HG03280 (cell line): Measurements from ENCODE around the gene LAMA5.

Experiments used
- ATAC-seq: cut with Tn5 transposase; IDR thresholded peaks from one replicate; pipeline ENCODE4 v1.9.1; 2021; ENCODE audit warnings: mild to moderate bottlenecking, moderate library complexity; ENCODE audit not compliant: unreplicated experiment

Gene LAMA5

GRCh38 chr20:62359491-62360121 is 7.5 kb downstream of the LAMA5 start:
- ATAC-seq, result no peak

- ATAC-seq, result no peak
These were observed 8.0 kb downstream of the LAMA5 start for GRCh38 chr20:62359043-62359490.

GRCh38 chr20:62358171-62359042 is 8.7 kb downstream of the LAMA5 start:
- ATAC-seq, result no peak

- no peak for ATAC-seq
These were observed 9.4 kb downstream of the LAMA5 start for GRCh38 chr20:62357681-62358080.

GRCh38 chr20:62357187-62357667 is 9.9 kb downstream of the LAMA5 start:
- ATAC-seq, result no peak

- no peak for ATAC-seq
These were observed 10.4 kb downstream of the LAMA5 start for GRCh38 chr20:62356589-62357186.

- no peak for ATAC-seq
These were observed 11.1 kb downstream of the LAMA5 start for GRCh38 chr20:62355878-62356588.

- ATAC-seq, result no peak
These were observed 11.6 kb downstream of the LAMA5 start for GRCh38 chr20:62355516-62355877.

- ATAC-seq, result no peak
These were observed 12.2 kb downstream of the LAMA5 start for GRCh38 chr20:62354811-62355341.

- ATAC-seq, result no peak
These were observed 12.9 kb downstream of the LAMA5 start for GRCh38 chr20:62354031-62354808.

GRCh38 chr20:62353289-62354030 is 13.7 kb downstream of the LAMA5 start:
- ATAC-seq, result no peak

- no peak for ATAC-seq
These were observed 14.5 kb downstream of the LAMA5 start for GRCh38 chr20:62352402-62353288.

- no peak for ATAC-seq
These were observed 15.4 kb downstream of the LAMA5 start for GRCh38 chr20:62351469-62352401.

GRCh38 chr20:62350629-62351422 is 16.3 kb downstream of the LAMA5 start:
- ATAC-seq, result no peak

GRCh38 chr20:62350098-62350628 is 16.9 kb downstream of the LAMA5 start:
- no peak for ATAC-seq

GRCh38 chr20:62349556-62350097 is 17.5 kb downstream of the LAMA5 start:
- ATAC-seq, result no peak
